HEK293 (cell line): ENCODE data around the gene ASCC2.

ENCODE experiments used
- CTCF ChIA-PET: fragments of 350-600 bp; formaldehyde crosslinking; extraction: SDS; loops from one replicate; lab custom pipeline; 2021; ENCODE audit warnings: antibody characterized with exemption; lab: Yijun Ruan, JAX
- POLR2A ChIA-PET: fragments of 300-600 bp; formaldehyde crosslinking; extraction: SDS; loops from one replicate; lab custom pipeline; 2020; ENCODE audit warnings: antibody characterized with exemption, inconsistent platforms; lab: Yijun Ruan, JAX
- H3K27ac ChIP-seq: fragments of 200-500 bp; sonication (Bioruptor generic); 2 replicates; pipeline ENCODE4 v1.5.1; 2014; ENCODE audit warnings: low read depth, low read length, control low read depth, inconsistent platforms; ENCODE audit errors: extremely low read depth
- H3K36me3 ChIP-seq, 2 experiments: fragments of 200-500 bp in 1 of 2; sonication (Bioruptor generic) in 1 of 2; 1 replicate in 1 of 2; 2 replicates in 1 of 2; pipeline ENCODE4 v1.5.1; 2014 to 2017; ENCODE audit warnings: inconsistent platforms in 2 of 2, low read length in 2 of 2; ENCODE audit not compliant: control insufficient read depth in 2 of 2, insufficient read depth in 1 of 2
- H3K4me1 ChIP-seq: fragments of 200-500 bp; sonication (Bioruptor generic); 2 replicates; pipeline ENCODE4 v1.5.1; 2014; ENCODE audit warnings: mild to moderate bottlenecking, low read length, inconsistent platforms; ENCODE audit not compliant: control insufficient read depth, insufficient read depth
- H3K4me3 ChIP-seq: 2 replicates; pipeline ENCODE4 v1.5.1; 2011; ENCODE audit warnings: low read depth, mild to moderate bottlenecking, control low read depth, low read length, moderate library complexity
- H3K9me3 ChIP-seq: fragments of 200-500 bp; sonication (Bioruptor generic); 2 replicates; pipeline ENCODE4 v1.5.1; 2014; ENCODE audit warnings: low read depth, low read length, inconsistent platforms; ENCODE audit not compliant: control insufficient read depth, insufficient read depth
- BCL11A ChIP-seq: fragments of 450-650 bp; formaldehyde crosslinking; IDR thresholded peaks from 2 replicates; pipeline ENCODE4 v1.5.1; 2016; ENCODE audit warnings: low read depth, missing biosample characterization, missing genetic modification characterization
- FEZF1 ChIP-seq: fragments of 450-650 bp; formaldehyde crosslinking; IDR thresholded peaks from 2 replicates; pipeline ENCODE4 v1.5.1; 2016; ENCODE audit warnings: missing biosample characterization, missing genetic modification characterization
- GFI1B ChIP-seq: fragments of 450-650 bp; formaldehyde crosslinking; IDR thresholded peaks from 2 replicates; pipeline ENCODE4 v1.5.1; 2016; ENCODE audit warnings: missing biosample characterization, missing genetic modification characterization
- KLF17 ChIP-seq: fragments of 450-650 bp; formaldehyde crosslinking; IDR thresholded peaks from 2 replicates; pipeline ENCODE4 v1.5.1; 2016; ENCODE audit warnings: missing biosample characterization, missing genetic modification characterization
- SP7 ChIP-seq: fragments of 450-650 bp; formaldehyde crosslinking; IDR thresholded peaks from 2 replicates; pipeline ENCODE4 v1.5.1; 2016; ENCODE audit warnings: missing biosample characterization, missing genetic modification characterization
- WT1 ChIP-seq: fragments of 450-650 bp; formaldehyde crosslinking; IDR thresholded peaks from 2 replicates; pipeline ENCODE4 v1.5.1; 2016; ENCODE audit warnings: missing biosample characterization, missing genetic modification characterization
- ZNF140 ChIP-seq: fragments of 450-650 bp; formaldehyde crosslinking; IDR thresholded peaks from 2 replicates; pipeline ENCODE4 v1.5.1; 2016; ENCODE audit warnings: missing biosample characterization, missing genetic modification characterization
- ZNF16 ChIP-seq: fragments of 450-650 bp; formaldehyde crosslinking; IDR thresholded peaks from 2 replicates; pipeline ENCODE4 v1.5.1; 2016; ENCODE audit warnings: low read depth, missing biosample characterization, missing genetic modification characterization
- ZNF19 ChIP-seq: fragments of 450-650 bp; formaldehyde crosslinking; IDR thresholded peaks from 2 replicates; pipeline ENCODE4; 2016; ENCODE audit warnings: missing biosample characterization, missing genetic modification characterization, low read depth
- ZNF248 ChIP-seq: fragments of 450-650 bp; formaldehyde crosslinking; IDR thresholded peaks from 2 replicates; pipeline ENCODE4 v1.5.1; 2017; ENCODE audit warnings: missing biosample characterization, missing genetic modification characterization
- ZNF280C ChIP-seq: fragments of 450-650 bp; formaldehyde crosslinking; IDR thresholded peaks from 2 replicates; pipeline ENCODE4 v1.5.1; 2016; ENCODE audit warnings: missing biosample characterization, missing genetic modification characterization
- ZNF335 ChIP-seq: fragments of 450-650 bp; formaldehyde crosslinking; conservative IDR thresholded peaks from 2 replicates; pipeline ENCODE4 v1.5.1; 2016; ENCODE audit warnings: missing biosample characterization, missing genetic modification characterization
- ZNF416 ChIP-seq: fragments of 450-650 bp; formaldehyde crosslinking; IDR thresholded peaks from 2 replicates; pipeline ENCODE4 v1.5.1; 2016; ENCODE audit warnings: missing biosample characterization, missing genetic modification characterization
- ZNF501 ChIP-seq: fragments of 450-650 bp; formaldehyde crosslinking; IDR thresholded peaks from 2 replicates; pipeline ENCODE4 v1.5.1; 2016; ENCODE audit warnings: missing biosample characterization, missing genetic modification characterization
- ZNF510 ChIP-seq: fragments of 450-650 bp; formaldehyde crosslinking; IDR thresholded peaks from 2 replicates; pipeline ENCODE4 v1.5.1; 2018; ENCODE audit warnings: mild to moderate bottlenecking, missing genetic modification characterization, missing biosample characterization; ENCODE audit not compliant: insufficient replicate concordance
- ZNF585B ChIP-seq: fragments of 450-650 bp; formaldehyde crosslinking; IDR thresholded peaks from 2 replicates; pipeline ENCODE4 v1.5.1; 2016; ENCODE audit warnings: missing biosample characterization, missing genetic modification characterization
- ZNF660 ChIP-seq: fragments of 450-650 bp; IDR thresholded peaks from 2 replicates; pipeline ENCODE4 v1.5.1; 2018; ENCODE audit warnings: missing biosample characterization, mild to moderate bottlenecking, missing genetic modification characterization
- ZNF776 ChIP-seq: fragments of 450-650 bp; formaldehyde crosslinking; IDR thresholded peaks from 2 replicates; pipeline ENCODE4 v1.5.0; 2017; ENCODE audit warnings: missing biosample characterization, missing genetic modification characterization, borderline replicate concordance
- ZNF785 ChIP-seq: fragments of 450-650 bp; formaldehyde crosslinking; IDR thresholded peaks from 2 replicates; pipeline ENCODE4 v1.5.1; 2016; ENCODE audit warnings: missing biosample characterization, missing genetic modification characterization
- ZSCAN30 ChIP-seq: fragments of 450-650 bp; IDR thresholded peaks from 2 replicates; pipeline ENCODE4 v1.5.1; 2018; ENCODE audit warnings: missing biosample characterization, mild to moderate bottlenecking, missing genetic modification characterization, moderate library complexity
- TF ChIP-seq, protein P1 (sequence below): fragments of 450-650 bp; formaldehyde crosslinking; IDR thresholded peaks from 2 replicates; pipeline ENCODE4 v1.5.1; 2016; ENCODE audit warnings: missing biosample characterization, missing genetic modification characterization, borderline replicate concordance
- TF ChIP-seq, protein P2 (sequence below): fragments of 450-650 bp; formaldehyde crosslinking; IDR thresholded peaks from 2 replicates; pipeline ENCODE4 v1.5.1; 2016; ENCODE audit warnings: missing biosample characterization, missing genetic modification characterization, borderline replicate concordance
- TF ChIP-seq, protein P3 (sequence below): fragments of 450-650 bp; formaldehyde crosslinking; IDR thresholded peaks from 2 replicates; pipeline ENCODE4 v1.5.1; 2016; ENCODE audit warnings: missing biosample characterization, missing genetic modification characterization

The ASCC2 gene

DNA sequence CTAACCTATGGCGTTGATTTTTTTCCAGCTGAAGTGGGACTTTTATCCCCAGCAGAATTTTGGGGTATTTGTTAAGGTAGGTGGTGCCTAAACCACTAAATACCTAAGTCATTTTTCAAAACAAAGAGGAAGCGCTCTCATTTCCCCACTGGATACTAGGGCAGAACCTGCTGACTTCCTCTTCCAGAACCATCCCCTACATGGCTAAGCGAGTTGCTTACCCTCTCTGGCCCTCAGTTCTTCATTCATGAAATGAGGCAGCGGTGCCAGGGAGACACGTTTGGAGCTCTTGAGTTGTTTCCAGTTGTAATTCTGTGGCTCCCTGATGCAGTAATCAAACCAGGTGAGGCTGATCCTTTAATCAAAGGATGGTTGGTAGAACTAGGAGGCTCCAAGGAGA lies 34.9 kb upstream of the ASCC2 start:
- no peak overlapping the region for H3K4me3 ChIP-seq
- no peaks in the 10 kb centered on the region for H3K36me3 ChIP-seq
- no peak overlapping the region for H3K27ac ChIP-seq
- H3K9me3 ChIP-seq: no peaks in the 10 kb centered on the region
- ChIA-PET CTCF (no interaction called here), POLR2A (interaction anchor here (1.3 kb wide), 1 partner anchor 10 kb away, joined by 5 read pairs; the partner anchor contains the start of gene MTMR3)
- TF ChIP-seq GFI1B (tag by site-specific recombination) (no peak), ZNF16 (tag by site-specific recombination) (no peak), ZNF510 (tag by site-specific recombination) (no peak), WT1 (tag by site-specific recombination) (no peak), SP7 (no peak), ZNF585B (tag by site-specific recombination) (no peak), ZNF660 (no peak), ZNF140 (tag by site-specific recombination) (no peak), ZNF335 (tag by site-specific recombination) (no peak), ZNF248 (tag by site-specific recombination) (no peak), ZNF416 (tag by site-specific recombination) (no peak), FEZF1 (tag by site-specific recombination) (no peak), ZNF280C (tag by site-specific recombination) (no peak), BCL11A (no peak)
- TF ChIP-seq, protein P1, sequence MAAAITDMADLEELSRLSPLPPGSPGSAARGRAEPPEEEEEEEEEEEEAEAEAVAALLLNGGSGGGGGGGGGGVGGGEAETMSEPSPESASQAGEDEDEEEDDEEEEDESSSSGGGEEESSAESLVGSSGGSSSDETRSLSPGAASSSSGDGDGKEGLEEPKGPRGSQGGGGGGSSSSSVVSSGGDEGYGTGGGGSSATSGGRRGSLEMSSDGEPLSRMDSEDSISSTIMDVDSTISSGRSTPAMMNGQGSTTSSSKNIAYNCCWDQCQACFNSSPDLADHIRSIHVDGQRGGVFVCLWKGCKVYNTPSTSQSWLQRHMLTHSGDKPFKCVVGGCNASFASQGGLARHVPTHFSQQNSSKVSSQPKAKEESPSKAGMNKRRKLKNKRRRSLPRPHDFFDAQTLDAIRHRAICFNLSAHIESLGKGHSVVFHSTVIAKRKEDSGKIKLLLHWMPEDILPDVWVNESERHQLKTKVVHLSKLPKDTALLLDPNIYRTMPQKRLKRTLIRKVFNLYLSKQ: no peak
- TF ChIP-seq, protein P2, sequence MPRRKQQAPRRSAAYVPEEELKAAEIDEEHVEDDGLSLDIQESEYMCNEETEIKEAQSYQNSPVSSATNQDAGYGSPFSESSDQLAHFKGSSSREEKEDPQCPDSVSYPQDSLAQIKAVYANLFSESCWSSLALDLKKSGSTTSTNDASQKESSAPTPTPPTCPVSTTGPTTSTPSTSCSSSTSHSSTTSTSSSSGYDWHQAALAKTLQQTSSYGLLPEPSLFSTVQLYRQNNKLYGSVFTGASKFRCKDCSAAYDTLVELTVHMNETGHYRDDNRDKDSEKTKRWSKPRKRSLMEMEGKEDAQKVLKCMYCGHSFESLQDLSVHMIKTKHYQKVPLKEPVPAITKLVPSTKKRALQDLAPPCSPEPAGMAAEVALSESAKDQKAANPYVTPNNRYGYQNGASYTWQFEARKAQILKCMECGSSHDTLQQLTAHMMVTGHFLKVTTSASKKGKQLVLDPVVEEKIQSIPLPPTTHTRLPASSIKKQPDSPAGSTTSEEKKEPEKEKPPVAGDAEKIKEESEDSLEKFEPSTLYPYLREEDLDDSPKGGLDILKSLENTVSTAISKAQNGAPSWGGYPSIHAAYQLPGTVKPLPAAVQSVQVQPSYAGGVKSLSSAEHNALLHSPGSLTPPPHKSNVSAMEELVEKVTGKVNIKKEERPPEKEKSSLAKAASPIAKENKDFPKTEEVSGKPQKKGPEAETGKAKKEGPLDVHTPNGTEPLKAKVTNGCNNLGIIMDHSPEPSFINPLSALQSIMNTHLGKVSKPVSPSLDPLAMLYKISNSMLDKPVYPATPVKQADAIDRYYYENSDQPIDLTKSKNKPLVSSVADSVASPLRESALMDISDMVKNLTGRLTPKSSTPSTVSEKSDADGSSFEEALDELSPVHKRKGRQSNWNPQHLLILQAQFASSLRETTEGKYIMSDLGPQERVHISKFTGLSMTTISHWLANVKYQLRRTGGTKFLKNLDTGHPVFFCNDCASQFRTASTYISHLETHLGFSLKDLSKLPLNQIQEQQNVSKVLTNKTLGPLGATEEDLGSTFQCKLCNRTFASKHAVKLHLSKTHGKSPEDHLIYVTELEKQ (tag by site-specific recombination): no peak
- H3K4me1 ChIP-seq: peaks cover 15% of the 10 kb centered on the region

GRCh38 chr22:29872144-29872893 lies 34.2 kb upstream of the ASCC2 start:
- POLR2A ChIA-PET: interaction anchor here (1.3 kb wide), 1 partner anchor 11 kb away, joined by 5 read pairs; the partner anchor contains the start of gene MTMR3
- Histone ChIP-seq H3K4me3 (no peak overlapping the region), H3K9me3 (no peaks in the 10 kb centered on the region), H3K4me1 (peaks cover 15% of the 10 kb centered on the region), H3K36me3 (no peaks in the 10 kb centered on the region), H3K27ac (peak overlapping the region; percentile 13; the same call in 1 of the 2 replicates)
- CTCF ChIA-PET: no interaction called here
- TF ChIP-seq KLF17 (tag by site-specific recombination) (0 out of 2 replicates have a peak, but pooled peaks have one; percentile 46), ZNF785 (no peak), ZNF19 (tag by site-specific recombination) (no peak), ZNF776 (tag by site-specific recombination) (no peak), ZSCAN30 (tag by site-specific recombination) (no peak), ZNF501 (no peak)
- TF ChIP-seq, protein P3, sequence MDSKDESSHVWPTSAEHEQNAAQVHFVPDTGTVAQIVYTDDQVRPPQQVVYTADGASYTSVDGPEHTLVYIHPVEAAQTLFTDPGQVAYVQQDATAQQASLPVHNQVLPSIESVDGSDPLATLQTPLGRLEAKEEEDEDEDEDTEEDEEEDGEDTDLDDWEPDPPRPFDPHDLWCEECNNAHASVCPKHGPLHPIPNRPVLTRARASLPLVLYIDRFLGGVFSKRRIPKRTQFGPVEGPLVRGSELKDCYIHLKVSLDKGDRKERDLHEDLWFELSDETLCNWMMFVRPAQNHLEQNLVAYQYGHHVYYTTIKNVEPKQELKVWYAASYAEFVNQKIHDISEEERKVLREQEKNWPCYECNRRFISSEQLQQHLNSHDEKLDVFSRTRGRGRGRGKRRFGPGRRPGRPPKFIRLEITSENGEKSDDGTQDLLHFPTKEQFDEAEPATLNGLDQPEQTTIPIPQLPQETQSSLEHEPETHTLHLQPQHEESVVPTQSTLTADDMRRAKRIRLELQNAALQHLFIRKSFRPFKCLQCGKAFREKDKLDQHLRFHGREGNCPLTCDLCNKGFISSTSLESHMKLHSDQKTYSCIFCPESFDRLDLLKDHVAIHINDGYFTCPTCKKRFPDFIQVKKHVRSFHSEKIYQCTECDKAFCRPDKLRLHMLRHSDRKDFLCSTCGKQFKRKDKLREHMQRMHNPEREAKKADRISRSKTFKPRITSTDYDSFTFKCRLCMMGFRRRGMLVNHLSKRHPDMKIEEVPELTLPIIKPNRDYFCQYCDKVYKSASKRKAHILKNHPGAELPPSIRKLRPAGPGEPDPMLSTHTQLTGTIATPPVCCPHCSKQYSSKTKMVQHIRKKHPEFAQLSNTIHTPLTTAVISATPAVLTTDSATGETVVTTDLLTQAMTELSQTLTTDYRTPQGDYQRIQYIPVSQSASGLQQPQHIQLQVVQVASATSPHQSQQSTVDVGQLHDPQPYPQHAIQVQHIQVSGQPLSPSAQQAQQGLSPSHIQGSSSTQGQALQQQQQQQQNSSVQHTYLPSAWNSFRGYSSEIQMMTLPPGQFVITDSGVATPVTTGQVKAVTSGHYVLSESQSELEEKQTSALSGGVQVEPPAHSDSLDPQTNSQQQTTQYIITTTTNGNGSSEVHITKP (tag by site-specific recombination): 0 out of 2 replicates have a peak, but pooled peaks have one; percentile 16
